Effector CD4-positive, alpha-beta T cell (primary cell): ENCODE results near the gene CDR2L.
"Not testable (repeated sequence)": the region's sequence is repeated elsewhere in the genome, so short reads cannot be mapped to it uniquely, and the experiment has no call there.

Source experiments
- DNase-seq: peaks from one replicate; pipeline ENCODE4 v3.0.0-alpha.2; 2020

CDR2L gene

GRCh38 chr17:74960570-74961342, 26.7 kb upstream of the CDR2L start:
- DNase-seq = peak; percentile 20

DNA sequence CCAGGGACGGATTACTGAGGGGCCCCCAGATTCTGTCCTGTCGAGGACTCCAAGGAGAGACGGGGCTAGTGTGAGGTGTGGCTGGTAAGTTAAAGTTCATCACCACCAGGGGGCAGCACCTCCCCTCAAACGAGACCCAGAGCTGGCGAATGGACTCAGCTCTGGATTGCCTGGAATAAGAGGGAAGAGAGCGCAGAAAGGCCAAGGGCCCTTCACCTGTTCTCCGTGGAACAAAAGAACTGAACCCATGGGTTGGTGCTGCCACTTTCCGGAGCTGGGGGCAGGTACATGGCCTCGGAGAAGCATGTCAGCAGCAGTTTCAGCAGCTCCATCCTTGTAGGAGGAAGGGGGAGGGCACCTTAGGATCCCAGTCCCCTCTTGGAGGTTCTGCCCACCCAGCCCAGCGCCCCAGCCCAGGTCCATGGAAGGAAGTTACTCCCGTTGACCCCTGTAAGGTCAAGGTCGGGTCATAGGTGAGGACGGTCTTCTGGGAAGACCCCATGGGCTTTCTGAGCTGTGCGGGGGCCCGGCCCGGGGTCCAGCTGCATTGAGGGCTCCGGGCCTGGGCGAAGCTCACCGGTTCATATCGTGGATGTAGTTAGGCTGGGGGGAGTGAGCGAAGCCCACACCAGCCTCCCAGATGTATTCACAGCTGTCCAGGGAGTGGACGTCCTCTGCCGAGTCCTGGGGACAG, 25.6 kb upstream of the CDR2L start:
- peak; percentile 84 for DNase-seq

DNA sequence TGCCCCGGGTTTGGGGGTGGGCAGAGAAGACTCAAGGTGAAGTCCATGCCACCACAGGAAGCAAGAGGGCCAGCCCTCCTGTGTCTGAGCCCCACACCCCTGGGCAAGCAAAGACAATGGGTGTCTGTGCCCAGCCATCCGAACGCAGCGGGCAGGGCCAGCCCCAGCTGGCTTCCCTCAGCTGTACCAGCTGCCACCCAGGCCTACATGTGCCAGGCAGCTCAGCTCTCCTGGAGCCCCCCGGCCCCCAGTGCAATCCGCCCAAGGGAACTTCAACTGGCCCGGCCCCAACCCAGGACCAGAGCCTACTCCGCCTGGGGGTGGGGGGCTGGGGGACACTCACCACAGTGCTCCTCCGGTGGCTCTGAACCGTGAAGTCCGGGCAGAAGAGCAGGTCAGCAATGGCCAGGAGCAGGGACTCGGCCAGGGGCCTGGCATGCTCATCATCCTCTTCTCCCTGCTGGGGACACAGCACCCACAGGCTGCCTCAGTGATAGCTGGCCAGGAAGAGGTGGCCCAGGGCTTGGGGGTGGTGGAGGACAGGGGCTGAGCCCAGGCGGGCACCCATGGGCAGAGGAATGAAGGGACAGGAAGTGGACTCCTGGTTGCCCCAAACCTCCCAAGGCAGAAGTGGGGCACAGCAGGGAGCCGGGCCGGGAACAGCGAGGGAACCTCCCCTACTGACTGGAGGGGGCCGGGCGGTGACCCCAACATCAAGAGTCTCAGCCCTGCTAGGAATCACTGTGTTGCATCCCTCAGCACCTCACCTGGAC, 24.6 kb upstream of the CDR2L start:
- no peak for DNase-seq

DNA sequence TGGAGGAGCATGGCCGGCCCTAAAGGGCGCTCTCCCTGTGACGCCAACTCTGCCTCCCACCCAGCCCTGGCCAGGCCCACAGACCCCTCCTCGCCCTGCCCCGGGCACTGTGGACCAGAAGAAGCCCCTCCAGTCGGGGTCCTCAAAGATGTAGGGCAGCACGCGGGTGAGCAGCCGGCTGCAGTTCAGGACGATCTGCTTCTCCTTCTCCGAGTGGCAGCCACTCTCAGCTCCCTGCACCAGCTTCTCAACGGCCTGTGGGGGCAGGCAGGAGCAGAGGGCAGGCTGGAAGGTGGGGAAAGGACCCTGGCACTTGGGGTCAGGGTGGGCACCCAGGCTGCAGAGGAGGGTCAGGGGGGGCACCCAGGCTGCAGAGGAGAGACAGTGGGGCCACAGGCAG, 23.8 kb upstream of the CDR2L start:
- no peak for DNase-seq

DNA sequence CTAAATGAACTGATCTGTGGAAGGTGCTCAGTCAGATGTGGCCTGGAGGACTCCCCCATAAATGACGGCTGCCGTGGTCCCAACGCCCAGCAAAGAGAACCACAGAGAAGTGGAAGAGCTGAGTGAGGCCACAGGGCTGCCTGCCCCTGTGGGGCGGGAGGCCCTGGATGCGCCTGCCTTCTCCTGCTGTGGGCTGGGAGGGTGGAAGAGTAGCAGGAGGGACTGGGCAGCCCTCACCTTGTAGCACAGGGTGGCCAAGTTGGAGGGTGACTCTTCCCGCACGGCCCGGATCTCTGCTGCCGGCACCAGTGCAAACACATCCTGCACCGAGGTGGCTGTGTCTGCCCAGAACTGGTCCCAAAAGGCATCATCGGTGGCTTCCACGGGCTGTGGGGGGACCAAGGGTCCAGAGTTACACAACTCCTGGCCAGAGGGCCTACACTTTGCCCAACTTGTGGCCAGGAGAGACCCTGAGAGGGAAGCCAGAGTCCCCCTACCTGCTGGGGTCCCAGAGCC, 23.1 kb upstream of the CDR2L start:
- DNase-seq = no peak

DNA sequence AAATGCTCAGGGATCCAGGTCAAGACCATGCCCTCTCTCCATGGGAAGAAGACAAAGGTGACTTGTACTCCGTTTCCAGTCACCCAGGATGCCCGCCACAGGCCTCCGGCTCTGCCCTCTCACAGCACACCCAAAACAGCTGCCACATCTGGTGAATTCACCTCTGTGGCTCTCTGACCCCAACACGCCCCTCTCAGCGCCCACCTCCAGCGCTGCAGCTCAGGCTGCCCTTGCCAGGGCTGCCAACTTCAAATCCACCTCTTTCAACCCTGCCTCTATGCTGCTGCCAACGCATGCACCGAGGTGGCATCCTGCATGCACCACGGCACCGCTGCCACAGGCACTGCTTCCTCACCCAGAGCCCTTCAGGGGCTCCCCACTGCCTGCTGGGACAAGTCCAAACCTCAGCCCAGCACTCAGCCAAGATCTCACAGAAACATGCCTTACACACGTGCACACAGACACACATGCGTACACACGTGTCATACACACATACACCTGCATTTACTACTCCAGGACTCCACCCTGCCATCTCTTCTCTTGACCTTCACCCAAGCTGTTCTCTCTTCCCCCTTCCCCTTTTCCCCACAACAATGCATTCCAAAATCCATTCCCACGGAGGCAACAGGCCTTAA, 22.3 kb upstream of the CDR2L start:
- DNase-seq = no peak

DNA sequence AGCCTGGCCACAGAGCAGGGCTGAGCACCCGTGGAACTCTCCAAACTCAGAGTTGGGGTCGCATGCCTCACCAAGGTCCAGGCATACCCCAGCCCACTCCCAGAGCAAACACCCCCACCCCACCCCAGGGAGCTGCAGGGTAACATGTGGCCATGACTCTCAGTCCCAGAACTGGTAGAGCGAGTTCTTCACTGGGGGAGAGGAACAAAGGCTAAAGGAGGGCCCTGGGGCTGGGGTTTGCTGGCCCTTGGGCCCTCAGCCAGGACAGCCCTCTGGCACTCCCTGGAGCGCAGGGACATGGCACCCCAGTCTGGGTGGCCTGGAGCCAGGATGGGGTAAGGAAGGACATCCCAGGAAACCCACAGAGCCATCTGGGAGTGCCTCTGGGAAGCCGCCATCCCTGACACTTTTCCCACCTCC, 19.1 kb upstream of the CDR2L start:
- no peak for DNase-seq

- not testable (repeated sequence) for DNase-seq
Measured at GRCh38 chr17:74969501-74969900, 17.9 kb upstream of the CDR2L start.

DNA sequence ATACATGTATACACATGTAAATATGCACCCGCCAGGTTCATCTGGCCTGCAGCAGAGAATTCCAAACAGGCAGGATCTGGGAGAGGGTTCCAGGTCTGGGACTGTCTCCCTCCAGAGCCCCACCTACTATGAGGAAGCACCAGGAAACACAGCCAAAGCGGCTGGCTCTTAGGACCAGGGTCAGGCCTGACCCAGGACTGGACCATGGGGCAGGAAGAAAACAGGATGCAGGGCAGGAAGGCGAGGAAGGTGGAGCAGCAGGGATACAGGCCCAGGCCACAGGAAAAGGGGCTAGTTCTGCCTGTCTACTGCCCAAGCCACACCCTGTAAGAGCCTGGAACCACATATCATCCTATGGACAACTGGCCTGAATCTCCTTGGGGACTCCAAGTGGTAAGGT, 17.0 kb upstream of the CDR2L start:
- no peak for DNase-seq

GRCh38 chr17:74971069-74971841, 16.2 kb upstream of the CDR2L start:
- DNase-seq = no peak

DNA sequence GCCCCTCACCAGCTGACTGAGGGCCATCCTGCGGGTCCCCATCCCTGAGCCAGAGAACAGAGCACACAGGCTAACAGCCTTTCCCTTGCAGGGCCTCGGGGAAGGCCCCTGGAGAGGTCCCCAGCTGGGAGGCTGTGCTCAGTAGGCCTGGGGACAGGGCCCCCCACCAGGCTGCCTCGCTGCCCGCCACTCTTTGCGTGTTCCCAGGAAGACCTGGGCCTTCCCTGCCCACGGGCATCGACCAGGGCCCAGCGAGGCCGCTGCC, 15.7 kb upstream of the CDR2L start:
- DNase-seq = no peak

GRCh38 chr17:74972107-74972972, 15.1 kb upstream of the CDR2L start, which contains the start of gene HID1:
Gene HID1 (minus strand): TSS chr17:74972759. CDS start chr17:74972656, 103 bp downstream.
- peak; percentile 78 for DNase-seq

DNA sequence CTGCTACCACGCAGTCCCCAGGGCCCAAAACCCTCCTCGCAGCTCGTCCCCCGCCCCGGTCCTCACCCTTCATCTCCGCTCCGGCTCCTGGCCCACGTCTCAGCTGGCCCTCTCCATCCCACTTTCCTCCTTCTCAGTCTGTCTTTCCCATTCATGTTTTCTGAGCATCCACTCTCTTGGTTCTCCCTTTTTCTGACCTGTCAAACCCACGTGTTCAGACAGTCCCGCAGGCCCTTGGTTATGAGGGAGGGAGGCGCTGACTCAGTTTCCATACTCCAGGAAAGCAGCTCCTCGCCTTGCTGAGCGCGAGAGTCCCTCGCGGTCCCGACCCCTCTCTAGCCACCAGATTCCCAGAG, 14.5 kb upstream of the CDR2L start:
- no peak for DNase-seq

- DNase-seq = no peak
Measured at GRCh38 chr17:74975943-74976342, 11.5 kb upstream of the CDR2L start.

- DNase-seq = no peak
Measured at GRCh38 chr17:74977802-74978201, 9.6 kb upstream of the CDR2L start.

DNA sequence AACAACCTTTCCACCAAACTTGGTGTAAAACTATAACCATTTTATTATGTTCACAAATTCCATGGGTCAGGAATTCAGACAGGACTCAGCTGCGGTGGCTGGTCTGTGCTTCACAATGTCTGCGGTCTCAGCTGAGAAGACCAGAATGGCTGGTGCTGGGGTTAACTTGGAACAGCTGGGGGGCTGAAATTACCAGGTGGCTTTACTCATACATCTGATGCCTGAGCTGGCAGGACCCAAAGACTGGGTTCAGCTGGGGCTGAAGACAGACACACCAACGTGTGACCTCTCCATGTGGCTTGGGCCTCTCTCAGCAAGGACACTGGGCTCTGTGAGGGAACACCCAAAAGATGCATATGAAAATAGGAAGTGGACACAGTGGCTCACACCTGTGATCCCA, 9.2 kb upstream of the CDR2L start:
- DNase-seq = no peak

DNA sequence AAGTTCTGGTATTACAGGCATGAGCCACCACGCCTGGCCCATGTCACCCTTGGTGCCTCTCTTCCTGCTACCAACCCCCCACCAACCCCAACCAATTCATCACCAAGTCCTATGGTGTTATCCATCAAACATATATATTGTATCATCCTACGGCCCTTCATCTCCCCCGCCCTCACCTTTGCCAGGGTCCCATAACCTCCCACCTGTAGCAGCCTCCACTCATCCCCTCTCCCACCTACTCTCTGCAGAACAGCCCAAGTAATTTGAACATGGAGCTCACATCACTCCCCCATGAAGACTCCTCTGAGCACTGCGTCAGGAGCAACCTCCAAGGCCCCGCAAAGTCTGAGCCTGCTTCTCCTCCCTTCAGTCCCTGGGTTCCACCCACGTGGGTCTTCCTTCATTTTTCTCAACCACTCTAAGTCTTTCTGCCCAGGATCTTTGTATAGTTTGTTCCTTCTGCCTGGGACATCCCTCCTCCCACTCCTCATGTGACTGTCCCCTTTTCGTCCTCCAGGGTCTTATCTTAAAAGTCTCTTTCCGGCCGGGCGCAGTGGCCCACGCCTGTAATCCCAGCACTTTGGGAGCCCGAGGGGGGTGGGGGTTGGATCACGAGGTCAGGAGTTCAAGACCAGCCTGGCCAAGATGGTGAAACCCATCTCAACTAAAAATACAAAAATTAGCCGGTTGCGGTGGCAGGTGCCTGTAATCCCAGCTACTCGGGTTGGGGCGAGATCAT, 7.9 kb upstream of the CDR2L start:
- DNase-seq = no peak

- no peak for DNase-seq
Measured at GRCh38 chr17:74981318-74981978, 6.0 kb upstream of the CDR2L start.

DNA sequence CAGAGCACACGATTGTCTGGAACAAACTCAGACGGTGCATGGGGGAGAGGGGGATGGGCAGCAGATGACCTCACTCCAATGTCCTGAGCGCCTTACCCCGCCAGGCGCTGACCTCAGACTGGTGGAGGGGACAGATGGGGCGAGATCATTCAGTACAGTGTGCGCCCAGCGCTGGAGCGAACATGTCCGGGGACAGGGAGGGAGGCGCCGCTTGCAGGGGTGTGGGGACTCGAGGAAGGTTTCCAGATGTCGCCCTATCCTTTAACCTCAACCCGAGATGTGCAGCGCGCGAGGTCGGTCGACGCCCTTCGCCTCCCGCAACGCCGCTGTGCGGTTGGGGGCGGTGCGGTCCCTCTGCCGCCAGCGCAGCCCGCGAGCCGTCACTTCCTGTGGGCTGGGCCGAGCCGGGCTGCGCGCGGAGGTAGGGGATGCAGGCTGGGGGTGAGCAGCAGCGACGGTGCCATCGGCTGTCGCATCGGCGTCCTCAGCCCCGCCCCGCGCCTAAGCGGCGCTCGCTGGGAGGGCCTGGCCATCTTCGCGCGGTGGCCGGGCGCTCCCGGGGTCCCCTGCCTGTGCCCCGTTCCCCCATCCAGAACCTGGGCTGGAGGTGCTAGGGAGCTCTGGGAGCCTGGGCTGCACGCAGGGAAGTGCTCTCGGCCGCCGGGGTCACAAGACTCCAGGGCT, 5.3 kb upstream of the CDR2L start:
- peak; percentile 78 for DNase-seq
